D721Med (cell line): ENCODE data around the gene DDX27.

ENCODE experiments used
- DNase-seq: peaks from one replicate; pipeline ENCODE4 v3.0.0; 2011; ENCODE audit warnings: low spot score; ENCODE audit not compliant: insufficient read length
- FAIRE-seq: peaks from 2 replicates; lab custom pipeline; 2011; peaks lifted over from hg19 to GRCh38; lab: Jason Lieb, UNC
- TF ChIP-seq, protein P1 (sequence below): IDR thresholded peaks from 2 replicates; pipeline ENCODE4 v1.5.1; 2012; ENCODE audit warnings: mild to moderate bottlenecking, control low read depth; ENCODE audit not compliant: insufficient read depth; ENCODE audit errors: missing control alignments

DDX27 gene

DNA sequence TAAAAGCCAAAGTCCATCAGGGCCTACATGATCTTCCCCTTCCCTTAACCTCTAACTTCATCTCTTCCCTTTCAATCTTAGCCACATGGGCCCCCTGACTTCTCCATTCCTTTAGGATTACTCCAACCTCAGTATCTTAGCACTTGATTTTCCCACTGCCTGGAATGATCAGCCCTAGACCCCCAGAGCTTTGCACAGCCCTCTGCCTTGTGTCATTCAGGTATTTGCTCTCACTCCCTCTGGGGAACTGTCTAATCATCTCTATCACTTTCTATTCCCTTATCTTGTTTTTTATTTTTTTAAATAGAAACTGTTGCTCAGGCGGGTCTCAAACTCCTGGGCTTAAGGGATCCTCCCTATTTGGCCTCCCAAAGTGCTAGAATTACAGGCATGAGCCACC, 72.0 kb downstream of the DDX27 start:
- TF ChIP-seq, protein P1, sequence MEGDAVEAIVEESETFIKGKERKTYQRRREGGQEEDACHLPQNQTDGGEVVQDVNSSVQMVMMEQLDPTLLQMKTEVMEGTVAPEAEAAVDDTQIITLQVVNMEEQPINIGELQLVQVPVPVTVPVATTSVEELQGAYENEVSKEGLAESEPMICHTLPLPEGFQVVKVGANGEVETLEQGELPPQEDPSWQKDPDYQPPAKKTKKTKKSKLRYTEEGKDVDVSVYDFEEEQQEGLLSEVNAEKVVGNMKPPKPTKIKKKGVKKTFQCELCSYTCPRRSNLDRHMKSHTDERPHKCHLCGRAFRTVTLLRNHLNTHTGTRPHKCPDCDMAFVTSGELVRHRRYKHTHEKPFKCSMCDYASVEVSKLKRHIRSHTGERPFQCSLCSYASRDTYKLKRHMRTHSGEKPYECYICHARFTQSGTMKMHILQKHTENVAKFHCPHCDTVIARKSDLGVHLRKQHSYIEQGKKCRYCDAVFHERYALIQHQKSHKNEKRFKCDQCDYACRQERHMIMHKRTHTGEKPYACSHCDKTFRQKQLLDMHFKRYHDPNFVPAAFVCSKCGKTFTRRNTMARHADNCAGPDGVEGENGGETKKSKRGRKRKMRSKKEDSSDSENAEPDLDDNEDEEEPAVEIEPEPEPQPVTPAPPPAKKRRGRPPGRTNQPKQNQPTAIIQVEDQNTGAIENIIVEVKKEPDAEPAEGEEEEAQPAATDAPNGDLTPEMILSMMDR: no peak
- FAIRE-seq (no peak), DNase-seq (no peak)

DNA sequence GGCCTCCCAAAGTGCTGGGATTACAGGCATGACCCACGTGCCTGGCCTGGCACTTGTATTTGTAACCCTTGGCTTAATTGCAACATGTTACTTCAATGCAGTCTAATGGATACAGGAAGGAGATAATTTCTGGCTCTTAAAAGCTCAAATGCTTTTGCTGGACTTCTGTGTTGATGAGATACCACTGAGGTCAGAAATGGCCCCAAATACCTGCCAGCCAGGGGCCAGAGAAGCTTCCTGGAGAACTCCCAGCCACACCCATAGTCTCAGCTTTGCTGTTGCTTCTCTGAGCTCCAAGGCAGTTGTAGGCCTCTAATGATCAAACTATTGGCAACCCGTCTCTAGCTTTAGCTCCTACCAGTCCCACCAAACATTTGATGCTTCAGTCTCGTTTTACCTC, 72.8 kb downstream of the DDX27 start:
- FAIRE-seq (no peak), DNase-seq (no peak)
- TF ChIP-seq, protein P1: no peak

DNA sequence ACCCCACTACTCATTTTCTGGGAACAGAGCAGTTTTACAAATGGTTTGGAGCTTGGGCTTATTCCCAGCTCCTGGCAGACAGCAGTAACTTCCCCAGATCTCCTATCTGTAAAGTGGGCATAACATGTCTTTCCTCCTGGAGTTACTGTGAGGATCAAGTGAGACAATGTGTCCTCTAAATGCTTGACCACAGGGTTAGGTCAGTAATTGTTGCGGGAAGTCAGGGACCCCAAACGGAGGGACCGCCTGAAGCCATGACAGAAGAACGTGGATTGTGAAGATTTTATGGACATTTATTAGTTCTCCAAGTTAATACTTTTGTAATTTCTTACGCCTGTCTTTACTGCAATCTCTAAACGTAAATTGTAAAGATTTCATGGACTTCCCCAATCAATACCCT, 73.9 kb downstream of the DDX27 start:
- FAIRE-seq (no peak), DNase-seq (no peak)
- TF ChIP-seq, protein P1: no peak
